Activated CD8-positive, alpha-beta memory T cell treated with anti-CD3 and anti-CD28 coated beads, Interleukin-2, amount 50 U/mL, for 1 hour (primary cell): ENCODE results near the gene KCNN2.

Experiments used
- DNase-seq: peaks from one replicate; pipeline ENCODE4 v3.0.0-alpha.2; 2020; ENCODE audit errors: extremely low read depth

Gene KCNN2

GRCh38 chr5:114362197-114362976 is 517 bp downstream of the KCNN2 start:
- no peak for DNase-seq

GRCh38 chr5:114362977-114363761 is 1.3 kb downstream of the KCNN2 start:
- no peak for DNase-seq

GRCh38 chr5:114363837-114364236 is 2.0 kb downstream of the KCNN2 start:
- DNase-seq = no peak

- DNase-seq = no peak
Observed at GRCh38 chr5:114367029-114367428, 5.2 kb downstream of the KCNN2 start.

GRCh38 chr5:114369680-114370417 is 8.0 kb downstream of the KCNN2 start:
- DNase-seq = no peak

- DNase-seq = no peak
Observed at GRCh38 chr5:114377050-114377844, 15.4 kb downstream of the KCNN2 start.

GRCh38 chr5:114377946-114378345 is 16.1 kb downstream of the KCNN2 start:
- DNase-seq = no peak

- DNase-seq = no peak
Observed at GRCh38 chr5:114380721-114381120, 18.9 kb downstream of the KCNN2 start.

- DNase-seq = no peak
Observed at GRCh38 chr5:114387433-114387832, 25.6 kb downstream of the KCNN2 start.

- DNase-seq = no peak
Observed at GRCh38 chr5:114390431-114390830, 28.6 kb downstream of the KCNN2 start.

GRCh38 chr5:114391321-114391720 is 29.5 kb downstream of the KCNN2 start:
- DNase-seq = no peak

GRCh38 chr5:114393159-114393558 is 31.3 kb downstream of the KCNN2 start:
- no peak for DNase-seq

GRCh38 chr5:114402206-114402605 is 40.3 kb downstream of the KCNN2 start:
- DNase-seq = no peak

- DNase-seq = no peak
Observed at GRCh38 chr5:114407783-114408182, 45.9 kb downstream of the KCNN2 start.

GRCh38 chr5:114408847-114409246 is 47.0 kb downstream of the KCNN2 start:
- DNase-seq = no peak

- DNase-seq = no peak
Observed at GRCh38 chr5:114411380-114411931, 49.6 kb downstream of the KCNN2 start.

GRCh38 chr5:114412510-114413171 is 50.8 kb downstream of the KCNN2 start:
- DNase-seq = no peak

- DNase-seq = no peak
Observed at GRCh38 chr5:114415760-114416159, 53.9 kb downstream of the KCNN2 start.

- no peak for DNase-seq
Observed at GRCh38 chr5:114416254-114416653, 54.4 kb downstream of the KCNN2 start.

GRCh38 chr5:114417519-114417918 is 55.6 kb downstream of the KCNN2 start:
- no peak for DNase-seq
